GM23338 (cell line): ENCODE data around the gene RASA3. TPM values are rescaled to one million over a fixed set of nuclear protein-coding genes. Genes with fewer than 3 reads are reported as not detected.

Source experiments
- ATAC-seq: fragments of 200-7000 bp; cut with Tn5 transposase; 3 replicates; pipeline ENCODE4 v1.9.1; 2020
- DNase-seq: peaks from one replicate; pipeline ENCODE4 v3.0.0-alpha.2; 2015; ENCODE audit warnings: low spot score
- H2AFZ ChIP-seq: fragments of 200-600 bp; sonication (generic); 2 replicates; pipeline ENCODE4 v1.8.0; 2016; ENCODE audit warnings: antibody characterized with exemption, mild to moderate bottlenecking, moderate library complexity
- H3F3A ChIP-seq: fragments of 200-600 bp; sonication (generic); replicated peaks from 2 replicates; pipeline ENCODE4 v1.8.0; 2017; ENCODE audit warnings: antibody characterized with exemption, mixed run types, low read depth
- H3K27ac ChIP-seq: fragments of 200-600 bp; sonication (generic); 2 replicates; pipeline ENCODE4 v1.6.1; 2016; ENCODE audit warnings: low read depth
- H3K27me3 ChIP-seq: fragments of 200-600 bp; sonication (generic); 2 replicates; pipeline ENCODE4 v1.8.0; 2016; ENCODE audit warnings: mild to moderate bottlenecking, mixed run types, moderate library complexity; ENCODE audit not compliant: insufficient read depth
- H3K36me3 ChIP-seq: fragments of 200-600 bp; sonication (generic); 2 replicates; pipeline ENCODE4 v1.8.0; 2016; ENCODE audit warnings: mild to moderate bottlenecking; ENCODE audit not compliant: insufficient read depth
- H3K4me1 ChIP-seq: fragments of 200-600 bp; sonication (generic); 2 replicates; pipeline ENCODE4 v1.8.0; 2016; ENCODE audit warnings: mild to moderate bottlenecking, moderate library complexity; ENCODE audit not compliant: insufficient read depth
- H3K4me2 ChIP-seq: fragments of 200-600 bp; sonication (generic); 2 replicates; pipeline ENCODE4 v1.7.1; 2017; ENCODE audit warnings: mixed run types
- H3K4me3 ChIP-seq: fragments of 200-600 bp; sonication (generic); 2 replicates; pipeline ENCODE4 v1.6.1; 2016; ENCODE audit warnings: mixed run types
- H3K79me2 ChIP-seq: fragments of 200-600 bp; sonication (generic); replicated peaks from 2 replicates; pipeline ENCODE4 v1.8.0; 2017; ENCODE audit warnings: mild to moderate bottlenecking; ENCODE audit not compliant: insufficient read depth
- H3K9me2 ChIP-seq: fragments of 200-600 bp; sonication (generic); 2 replicates; pipeline ENCODE4 v1.8.0; 2017; ENCODE audit not compliant: insufficient read depth
- H4K20me1 ChIP-seq: fragments of 200-600 bp; sonication (generic); replicated peaks from 2 replicates; pipeline ENCODE4 v1.8.0; 2017; ENCODE audit warnings: mild to moderate bottlenecking; ENCODE audit not compliant: insufficient read depth
- H3K27ac Mint-ChIP-seq: 2 replicates; pipeline ENCODE4 v1.8.0; 2020; ENCODE audit warnings: inconsistent platforms, mild to moderate bottlenecking, moderate library complexity, mixed read lengths
- H3K27me3 Mint-ChIP-seq: 3 replicates; pipeline ENCODE4 v1.8.0; 2022; ENCODE audit warnings: low read depth, mild to moderate bottlenecking, moderate library complexity, mixed read lengths, inconsistent platforms; ENCODE audit not compliant: insufficient read depth, poor library complexity
- H3K36me3 Mint-ChIP-seq: 3 replicates; pipeline ENCODE4 v1.8.0; 2021; ENCODE audit warnings: low read depth, mild to moderate bottlenecking, inconsistent platforms, moderate library complexity, mixed read lengths
- H3K4me1 Mint-ChIP-seq: 3 replicates; pipeline ENCODE4 v1.8.0; 2020; ENCODE audit warnings: mild to moderate bottlenecking, inconsistent platforms, mixed read lengths
- H3K4me3 Mint-ChIP-seq: 3 replicates; pipeline ENCODE4 v1.8.0; 2021; ENCODE audit warnings: moderate library complexity, mild to moderate bottlenecking, inconsistent platforms, mixed read lengths
- H3K9me3 Mint-ChIP-seq: 3 replicates; pipeline ENCODE4 v1.8.0; 2020; ENCODE audit warnings: moderate library complexity, mild to moderate bottlenecking, inconsistent platforms, mixed read lengths
- EZH2phosphoT487 ChIP-seq: fragments of 200-600 bp; sonication (generic); IDR thresholded peaks from one replicate; pipeline ENCODE4 v1.8.1; 2018; ENCODE audit warnings: antibody characterized with exemption; ENCODE audit not compliant: unreplicated experiment
- JUNB ChIP-seq: IDR thresholded peaks from one replicate; pipeline ENCODE4 v1.6.1; 2016; ENCODE audit warnings: antibody characterized with exemption; ENCODE audit not compliant: unreplicated experiment
- NANOG ChIP-seq: IDR thresholded peaks from 2 replicates; pipeline ENCODE4 v1.6.1; 2016; ENCODE audit warnings: antibody characterized with exemption, borderline replicate concordance
- POLR2AphosphoS5 ChIP-seq: IDR thresholded peaks from 2 replicates; pipeline ENCODE4 v1.6.1; 2016; ENCODE audit warnings: antibody characterized with exemption, low read depth
- ZNF114 ChIP-seq: fragments of 250-450 bp; sonication (Bioruptor Pico); IDR thresholded peaks from 2 replicates; pipeline ENCODE4 v1.5.0; 2020; ENCODE audit warnings: mild to moderate bottlenecking, moderate library complexity
- polyA plus RNA-seq: library from polyadenylated mRNA; unstranded; fragments of >200 nt; fragmentation: Nextera tagmentation; extraction: Ambion mirVana; gene quantifications from 2 replicates; pipeline ENCODE4 v1.2.1, GENCODE V29; 2016
- total RNA-seq: library from RNA; depleted of rRNA; stranded (reverse); fragments of >200 nt; shearing (Covaris generic); gene quantifications from 2 replicates; pipeline ENCODE4 v1.2.3, GENCODE V29; 2014
- TF ChIP-seq, protein P1 (sequence below): fragments of 250-450 bp; sonication (Bioruptor Pico); IDR thresholded peaks from 2 replicates; pipeline ENCODE4 v1.5.0; 2020; ENCODE audit warnings: mild to moderate bottlenecking, moderate library complexity
- TF ChIP-seq, protein P2 (sequence below): IDR thresholded peaks from one replicate; pipeline ENCODE4 v1.6.1; 2018; ENCODE audit warnings: antibody characterized with exemption; ENCODE audit not compliant: unreplicated experiment
- TF ChIP-seq, protein P3 (sequence below): IDR thresholded peaks from 2 replicates; pipeline ENCODE4 v1.6.1; 2016; ENCODE audit warnings: antibody characterized with exemption
- TF ChIP-seq, protein P4 (sequence below), 2 experiments: fragments of 200-600 bp in 1 of 2; sonication (generic) in 1 of 2; conservative IDR thresholded peaks; 2 replicates each; pipeline versions ENCODE4 v1.5.1 to v1.6.1; 2016 to 2017; ENCODE audit warnings: antibody characterized with exemption in 2 of 2, low read depth in 2 of 2, mild to moderate bottlenecking in 2 of 2, moderate library complexity in 1 of 2

The RASA3 gene
- total and polyA plus RNA-seq, 2 experiments from 2014 or later, result 11.2 to 20.7 TPM

DNA sequence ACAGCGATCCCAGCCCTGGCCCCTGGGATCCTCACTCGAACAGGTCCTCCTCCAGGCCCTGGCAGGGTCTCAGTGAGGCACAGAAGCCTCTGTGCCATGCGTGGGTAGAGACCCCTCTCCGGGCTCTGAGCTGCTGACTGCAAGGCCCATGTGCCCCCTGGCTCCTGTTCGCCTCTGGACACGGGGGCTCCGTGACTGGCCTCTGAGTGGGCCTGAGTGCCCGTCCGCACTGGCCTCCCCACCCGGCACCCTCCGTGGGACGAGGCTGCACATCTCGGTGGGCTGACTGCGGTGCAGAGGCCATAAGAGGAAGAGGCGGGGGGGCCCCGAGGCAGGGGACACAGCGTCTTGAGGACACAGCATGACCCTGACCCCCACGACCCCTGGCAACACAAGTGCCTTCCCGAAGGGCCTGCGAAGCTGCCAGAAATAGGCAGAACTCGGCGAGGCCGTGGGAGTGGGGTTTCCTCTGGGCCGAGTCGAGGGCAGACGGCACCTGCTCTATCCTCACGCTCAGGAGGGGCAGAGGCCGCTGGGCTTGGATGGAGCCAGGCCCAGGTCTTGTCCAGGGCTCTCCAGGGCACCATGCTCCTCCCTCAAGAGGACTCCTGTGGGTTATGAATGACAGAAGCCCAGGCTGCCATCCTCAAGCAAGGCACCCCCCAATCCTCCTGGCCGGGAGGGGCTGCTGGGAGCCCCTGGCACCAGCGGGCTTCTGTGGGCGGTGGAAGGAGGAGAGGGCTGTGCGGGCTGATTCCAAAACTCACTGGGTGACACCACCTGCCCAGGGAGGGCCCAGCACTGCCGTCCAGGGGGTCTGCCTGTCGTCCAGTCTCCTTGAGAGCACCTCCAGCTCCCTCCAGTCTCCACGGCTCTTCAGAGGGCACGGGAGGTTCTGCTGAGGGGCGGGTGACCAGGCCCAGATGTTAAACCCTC, 52.6 kb downstream of the RASA3 start:
- TF ChIP-seq POLR2AphosphoS5 (no peak), ZNF114 (CRISPR knock-in tag) (no peak), EZH2phosphoT487 (no peak), NANOG (no peak), JUNB (no peak)
- TF ChIP-seq, protein P1, sequence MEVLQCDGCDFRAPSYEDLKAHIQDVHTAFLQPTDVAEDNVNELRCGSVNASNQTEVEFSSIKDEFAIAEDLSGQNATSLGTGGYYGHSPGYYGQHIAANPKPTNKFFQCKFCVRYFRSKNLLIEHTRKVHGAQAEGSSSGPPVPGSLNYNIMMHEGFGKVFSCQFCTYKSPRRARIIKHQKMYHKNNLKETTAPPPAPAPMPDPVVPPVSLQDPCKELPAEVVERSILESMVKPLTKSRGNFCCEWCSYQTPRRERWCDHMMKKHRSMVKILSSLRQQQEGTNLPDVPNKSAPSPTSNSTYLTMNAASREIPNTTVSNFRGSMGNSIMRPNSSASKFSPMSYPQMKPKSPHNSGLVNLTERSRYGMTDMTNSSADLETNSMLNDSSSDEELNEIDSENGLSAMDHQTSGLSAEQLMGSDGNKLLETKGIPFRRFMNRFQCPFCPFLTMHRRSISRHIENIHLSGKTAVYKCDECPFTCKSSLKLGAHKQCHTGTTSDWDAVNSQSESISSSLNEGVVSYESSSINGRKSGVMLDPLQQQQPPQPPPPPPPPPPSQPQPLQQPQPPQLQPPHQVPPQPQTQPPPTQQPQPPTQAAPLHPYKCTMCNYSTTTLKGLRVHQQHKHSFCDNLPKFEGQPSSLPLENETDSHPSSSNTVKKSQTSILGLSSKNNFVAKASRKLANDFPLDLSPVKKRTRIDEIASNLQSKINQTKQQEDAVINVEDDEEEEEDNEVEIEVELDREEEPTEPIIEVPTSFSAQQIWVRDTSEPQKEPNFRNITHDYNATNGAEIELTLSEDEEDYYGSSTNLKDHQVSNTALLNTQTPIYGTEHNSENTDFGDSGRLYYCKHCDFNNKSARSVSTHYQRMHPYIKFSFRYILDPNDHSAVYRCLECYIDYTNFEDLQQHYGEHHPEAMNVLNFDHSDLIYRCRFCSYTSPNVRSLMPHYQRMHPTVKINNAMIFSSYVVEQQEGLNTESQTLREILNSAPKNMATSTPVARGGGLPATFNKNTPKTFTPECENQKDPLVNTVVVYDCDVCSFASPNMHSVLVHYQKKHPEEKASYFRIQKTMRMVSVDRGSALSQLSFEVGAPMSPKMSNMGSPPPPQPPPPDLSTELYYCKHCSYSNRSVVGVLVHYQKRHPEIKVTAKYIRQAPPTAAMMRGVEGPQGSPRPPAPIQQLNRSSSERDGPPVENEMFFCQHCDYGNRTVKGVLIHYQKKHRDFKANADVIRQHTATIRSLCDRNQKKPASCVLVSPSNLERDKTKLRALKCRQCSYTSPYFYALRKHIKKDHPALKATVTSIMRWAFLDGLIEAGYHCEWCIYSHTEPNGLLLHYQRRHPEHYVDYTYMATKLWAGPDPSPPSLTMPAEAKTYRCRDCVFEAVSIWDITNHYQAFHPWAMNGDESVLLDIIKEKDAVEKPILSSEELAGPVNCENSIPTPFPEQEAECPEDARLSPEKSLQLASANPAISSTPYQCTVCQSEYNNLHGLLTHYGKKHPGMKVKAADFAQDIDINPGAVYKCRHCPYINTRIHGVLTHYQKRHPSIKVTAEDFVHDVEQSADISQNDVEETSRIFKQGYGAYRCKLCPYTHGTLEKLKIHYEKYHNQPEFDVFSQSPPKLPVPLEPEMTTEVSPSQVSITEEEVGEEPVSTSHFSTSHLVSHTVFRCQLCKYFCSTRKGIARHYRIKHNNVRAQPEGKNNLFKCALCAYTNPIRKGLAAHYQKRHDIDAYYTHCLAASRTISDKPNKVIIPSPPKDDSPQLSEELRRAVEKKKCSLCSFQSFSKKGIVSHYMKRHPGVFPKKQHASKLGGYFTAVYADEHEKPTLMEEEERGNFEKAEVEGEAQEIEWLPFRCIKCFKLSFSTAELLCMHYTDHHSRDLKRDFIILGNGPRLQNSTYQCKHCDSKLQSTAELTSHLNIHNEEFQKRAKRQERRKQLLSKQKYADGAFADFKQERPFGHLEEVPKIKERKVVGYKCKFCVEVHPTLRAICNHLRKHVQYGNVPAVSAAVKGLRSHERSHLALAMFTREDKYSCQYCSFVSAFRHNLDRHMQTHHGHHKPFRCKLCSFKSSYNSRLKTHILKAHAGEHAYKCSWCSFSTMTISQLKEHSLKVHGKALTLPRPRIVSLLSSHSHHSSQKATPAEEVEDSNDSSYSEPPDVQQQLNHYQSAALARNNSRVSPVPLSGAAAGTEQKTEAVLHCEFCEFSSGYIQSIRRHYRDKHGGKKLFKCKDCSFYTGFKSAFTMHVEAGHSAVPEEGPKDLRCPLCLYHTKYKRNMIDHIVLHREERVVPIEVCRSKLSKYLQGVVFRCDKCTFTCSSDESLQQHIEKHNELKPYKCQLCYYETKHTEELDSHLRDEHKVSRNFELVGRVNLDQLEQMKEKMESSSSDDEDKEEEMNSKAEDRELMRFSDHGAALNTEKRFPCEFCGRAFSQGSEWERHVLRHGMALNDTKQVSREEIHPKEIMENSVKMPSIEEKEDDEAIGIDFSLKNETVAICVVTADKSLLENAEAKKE (CRISPR knock-in tag), result no peak
- TF ChIP-seq, protein P2, sequence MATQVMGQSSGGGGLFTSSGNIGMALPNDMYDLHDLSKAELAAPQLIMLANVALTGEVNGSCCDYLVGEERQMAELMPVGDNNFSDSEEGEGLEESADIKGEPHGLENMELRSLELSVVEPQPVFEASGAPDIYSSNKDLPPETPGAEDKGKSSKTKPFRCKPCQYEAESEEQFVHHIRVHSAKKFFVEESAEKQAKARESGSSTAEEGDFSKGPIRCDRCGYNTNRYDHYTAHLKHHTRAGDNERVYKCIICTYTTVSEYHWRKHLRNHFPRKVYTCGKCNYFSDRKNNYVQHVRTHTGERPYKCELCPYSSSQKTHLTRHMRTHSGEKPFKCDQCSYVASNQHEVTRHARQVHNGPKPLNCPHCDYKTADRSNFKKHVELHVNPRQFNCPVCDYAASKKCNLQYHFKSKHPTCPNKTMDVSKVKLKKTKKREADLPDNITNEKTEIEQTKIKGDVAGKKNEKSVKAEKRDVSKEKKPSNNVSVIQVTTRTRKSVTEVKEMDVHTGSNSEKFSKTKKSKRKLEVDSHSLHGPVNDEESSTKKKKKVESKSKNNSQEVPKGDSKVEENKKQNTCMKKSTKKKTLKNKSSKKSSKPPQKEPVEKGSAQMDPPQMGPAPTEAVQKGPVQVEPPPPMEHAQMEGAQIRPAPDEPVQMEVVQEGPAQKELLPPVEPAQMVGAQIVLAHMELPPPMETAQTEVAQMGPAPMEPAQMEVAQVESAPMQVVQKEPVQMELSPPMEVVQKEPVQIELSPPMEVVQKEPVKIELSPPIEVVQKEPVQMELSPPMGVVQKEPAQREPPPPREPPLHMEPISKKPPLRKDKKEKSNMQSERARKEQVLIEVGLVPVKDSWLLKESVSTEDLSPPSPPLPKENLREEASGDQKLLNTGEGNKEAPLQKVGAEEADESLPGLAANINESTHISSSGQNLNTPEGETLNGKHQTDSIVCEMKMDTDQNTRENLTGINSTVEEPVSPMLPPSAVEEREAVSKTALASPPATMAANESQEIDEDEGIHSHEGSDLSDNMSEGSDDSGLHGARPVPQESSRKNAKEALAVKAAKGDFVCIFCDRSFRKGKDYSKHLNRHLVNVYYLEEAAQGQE, result no peak
- TF ChIP-seq, protein P3, sequence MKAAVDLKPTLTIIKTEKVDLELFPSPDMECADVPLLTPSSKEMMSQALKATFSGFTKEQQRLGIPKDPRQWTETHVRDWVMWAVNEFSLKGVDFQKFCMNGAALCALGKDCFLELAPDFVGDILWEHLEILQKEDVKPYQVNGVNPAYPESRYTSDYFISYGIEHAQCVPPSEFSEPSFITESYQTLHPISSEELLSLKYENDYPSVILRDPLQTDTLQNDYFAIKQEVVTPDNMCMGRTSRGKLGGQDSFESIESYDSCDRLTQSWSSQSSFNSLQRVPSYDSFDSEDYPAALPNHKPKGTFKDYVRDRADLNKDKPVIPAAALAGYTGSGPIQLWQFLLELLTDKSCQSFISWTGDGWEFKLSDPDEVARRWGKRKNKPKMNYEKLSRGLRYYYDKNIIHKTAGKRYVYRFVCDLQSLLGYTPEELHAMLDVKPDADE, result no peak
- TF ChIP-seq, protein P4, sequence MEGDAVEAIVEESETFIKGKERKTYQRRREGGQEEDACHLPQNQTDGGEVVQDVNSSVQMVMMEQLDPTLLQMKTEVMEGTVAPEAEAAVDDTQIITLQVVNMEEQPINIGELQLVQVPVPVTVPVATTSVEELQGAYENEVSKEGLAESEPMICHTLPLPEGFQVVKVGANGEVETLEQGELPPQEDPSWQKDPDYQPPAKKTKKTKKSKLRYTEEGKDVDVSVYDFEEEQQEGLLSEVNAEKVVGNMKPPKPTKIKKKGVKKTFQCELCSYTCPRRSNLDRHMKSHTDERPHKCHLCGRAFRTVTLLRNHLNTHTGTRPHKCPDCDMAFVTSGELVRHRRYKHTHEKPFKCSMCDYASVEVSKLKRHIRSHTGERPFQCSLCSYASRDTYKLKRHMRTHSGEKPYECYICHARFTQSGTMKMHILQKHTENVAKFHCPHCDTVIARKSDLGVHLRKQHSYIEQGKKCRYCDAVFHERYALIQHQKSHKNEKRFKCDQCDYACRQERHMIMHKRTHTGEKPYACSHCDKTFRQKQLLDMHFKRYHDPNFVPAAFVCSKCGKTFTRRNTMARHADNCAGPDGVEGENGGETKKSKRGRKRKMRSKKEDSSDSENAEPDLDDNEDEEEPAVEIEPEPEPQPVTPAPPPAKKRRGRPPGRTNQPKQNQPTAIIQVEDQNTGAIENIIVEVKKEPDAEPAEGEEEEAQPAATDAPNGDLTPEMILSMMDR (conservative IDR thresholded peaks at IDR 0.05; ENCODE audit: low read depth in 2 of 2), result no peak
- Histone ChIP-seq H4K20me1 (0 out of 2 replicates have a peak, but pooled peaks cover 3% of the 10 kb centered on the region), H3K9me2 (no peaks in the 10 kb centered on the region), H3K27me3 (no peaks in the 10 kb centered on the region), H3K4me1 (no peaks in the 10 kb centered on the region), H3K4me2 (no peak overlapping the region), H3F3A (no peaks in the 10 kb centered on the region), H3K36me3 (no peaks in the 10 kb centered on the region), H3K4me3 (no peak overlapping the region), H3K27ac (no peak overlapping the region), H3K79me2 (peaks cover 39% of the 10 kb centered on the region), H2AFZ (no peak overlapping the region)
- Mint-ChIP-seq H3K36me3 (peaks cover 15% of the 10 kb centered on the region), H3K9me3 (peaks cover 10% of the 10 kb centered on the region; the same call in 1 of the 3 replicates), H3K4me1 (peaks cover 6% of the 10 kb centered on the region; the same call in 2 of the 3 replicates), H3K27me3 (peaks cover 15% of the 10 kb centered on the region), H3K27ac (no peak overlapping the region), H3K4me3 (no peak overlapping the region)
- ATAC-seq, result no peak
- DNase-seq, result no peak
